Measurements from ENCODE around the gene FREM2.

Gene FREM2, protein sequence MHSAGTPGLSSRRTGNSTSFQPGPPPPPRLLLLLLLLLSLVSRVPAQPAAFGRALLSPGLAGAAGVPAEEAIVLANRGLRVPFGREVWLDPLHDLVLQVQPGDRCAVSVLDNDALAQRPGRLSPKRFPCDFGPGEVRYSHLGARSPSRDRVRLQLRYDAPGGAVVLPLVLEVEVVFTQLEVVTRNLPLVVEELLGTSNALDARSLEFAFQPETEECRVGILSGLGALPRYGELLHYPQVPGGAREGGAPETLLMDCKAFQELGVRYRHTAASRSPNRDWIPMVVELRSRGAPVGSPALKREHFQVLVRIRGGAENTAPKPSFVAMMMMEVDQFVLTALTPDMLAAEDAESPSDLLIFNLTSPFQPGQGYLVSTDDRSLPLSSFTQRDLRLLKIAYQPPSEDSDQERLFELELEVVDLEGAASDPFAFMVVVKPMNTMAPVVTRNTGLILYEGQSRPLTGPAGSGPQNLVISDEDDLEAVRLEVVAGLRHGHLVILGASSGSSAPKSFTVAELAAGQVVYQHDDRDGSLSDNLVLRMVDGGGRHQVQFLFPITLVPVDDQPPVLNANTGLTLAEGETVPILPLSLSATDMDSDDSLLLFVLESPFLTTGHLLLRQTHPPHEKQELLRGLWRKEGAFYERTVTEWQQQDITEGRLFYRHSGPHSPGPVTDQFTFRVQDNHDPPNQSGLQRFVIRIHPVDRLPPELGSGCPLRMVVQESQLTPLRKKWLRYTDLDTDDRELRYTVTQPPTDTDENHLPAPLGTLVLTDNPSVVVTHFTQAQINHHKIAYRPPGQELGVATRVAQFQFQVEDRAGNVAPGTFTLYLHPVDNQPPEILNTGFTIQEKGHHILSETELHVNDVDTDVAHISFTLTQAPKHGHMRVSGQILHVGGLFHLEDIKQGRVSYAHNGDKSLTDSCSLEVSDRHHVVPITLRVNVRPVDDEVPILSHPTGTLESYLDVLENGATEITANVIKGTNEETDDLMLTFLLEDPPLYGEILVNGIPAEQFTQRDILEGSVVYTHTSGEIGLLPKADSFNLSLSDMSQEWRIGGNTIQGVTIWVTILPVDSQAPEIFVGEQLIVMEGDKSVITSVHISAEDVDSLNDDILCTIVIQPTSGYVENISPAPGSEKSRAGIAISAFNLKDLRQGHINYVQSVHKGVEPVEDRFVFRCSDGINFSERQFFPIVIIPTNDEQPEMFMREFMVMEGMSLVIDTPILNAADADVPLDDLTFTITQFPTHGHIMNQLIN (N-terminal part only)

DNA sequence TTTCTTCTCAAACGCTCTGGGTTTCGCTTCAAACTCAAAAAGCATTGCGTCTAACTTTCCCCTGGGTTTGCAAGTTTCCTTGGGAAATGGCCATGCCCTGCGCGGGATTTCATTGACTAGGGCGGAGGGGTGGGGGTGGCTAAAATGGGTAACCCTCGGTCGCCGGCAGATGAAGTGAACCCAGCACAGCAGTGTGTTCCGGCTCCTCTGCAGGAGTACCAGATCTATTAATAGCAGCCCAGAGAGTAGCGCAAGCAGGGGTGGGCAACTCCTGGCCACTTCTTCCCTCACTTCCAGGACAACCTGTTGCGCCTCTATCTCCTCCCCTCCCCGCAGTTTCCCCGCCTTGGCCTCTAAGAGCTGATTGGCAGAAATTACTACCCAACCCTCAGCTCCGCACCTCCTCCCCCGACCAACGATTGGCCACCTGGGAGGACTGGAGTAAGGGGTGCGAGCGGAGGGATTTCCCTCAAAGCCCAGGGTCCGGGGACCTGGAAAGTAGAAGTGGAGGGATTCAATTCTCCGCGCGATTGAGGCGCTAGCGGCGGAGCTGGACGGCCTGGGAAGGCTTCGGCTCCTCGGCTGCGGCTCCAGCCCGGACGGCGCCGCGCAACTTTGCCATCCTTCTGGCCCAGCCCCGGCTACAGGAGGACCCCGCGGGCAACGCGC, at the start of gene FREM2:
Gene FREM2, plus strand, starts transcription at position 501 of the 669 bp plus-strand sequence. CDS start 268 bp downstream, outside the sequence.
- no peak for TF ChIP-seq CTCF (IDR thresholded peaks at IDR 0.05; ENCODE audit: low read depth, low read length, missing control alignments)
- no peak for DNase-seq (ENCODE audit: low read depth)
- no peak within 1 kb of the TSS for H3K4me3 ChIP-seq (ENCODE audit: low read depth, low read length)

DNA sequence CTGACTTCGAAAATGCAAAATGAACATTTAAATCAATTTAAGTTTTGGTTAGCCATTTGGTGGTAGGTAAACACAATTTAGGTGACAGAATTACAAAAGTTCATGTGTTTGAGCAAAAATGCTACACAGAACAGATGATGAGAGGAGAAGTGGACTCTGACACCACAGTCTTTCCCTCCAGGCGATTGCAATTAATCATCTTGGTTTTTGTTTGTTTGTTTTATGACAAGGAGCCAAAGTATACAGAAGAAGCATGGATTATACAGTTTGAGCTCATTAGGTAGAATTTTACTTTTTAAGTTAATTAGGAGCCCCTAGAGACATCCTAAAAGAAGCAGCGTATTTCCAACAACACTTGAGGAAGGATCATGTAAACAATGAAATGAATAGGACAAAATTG, 49.3 kb upstream of the FREM2 start:
- H3K4me3 ChIP-seq (ENCODE audit: low read depth, low read length), result no peak overlapping the region
- TF ChIP-seq CTCF (IDR thresholded peaks at IDR 0.05; ENCODE audit: low read depth, low read length, missing control alignments), result no peak
- no peak for DNase-seq (ENCODE audit: low read depth)

GRCh38 chr13:38641164-38641948, 45.5 kb upstream of the FREM2 start:
- H3K4me3 ChIP-seq (ENCODE audit: low read depth, low read length), result no peak overlapping the region
- no peak for DNase-seq (ENCODE audit: low read depth)
- TF ChIP-seq CTCF (IDR thresholded peaks at IDR 0.05; ENCODE audit: low read depth, low read length, missing control alignments), result no peak

DNA sequence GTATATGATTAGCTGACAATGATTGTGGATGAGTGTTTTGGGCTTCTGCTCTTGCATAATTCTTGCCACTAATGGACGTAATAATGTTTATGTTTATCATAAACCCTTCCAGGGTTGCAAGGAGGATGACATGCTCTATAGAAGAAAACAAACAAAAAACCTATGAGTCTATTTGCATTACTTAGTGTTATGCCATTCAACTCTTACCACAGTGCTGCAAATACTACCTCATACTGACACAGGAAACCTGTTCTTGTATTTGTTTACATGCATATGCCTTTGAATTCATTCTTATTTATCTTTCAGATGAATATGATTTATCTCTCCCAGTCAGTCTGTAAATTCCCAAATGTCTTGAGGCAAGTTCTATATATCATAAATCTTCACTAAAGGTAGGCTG, 39.6 kb upstream of the FREM2 start:
- no peak for TF ChIP-seq CTCF (IDR thresholded peaks at IDR 0.05; ENCODE audit: low read depth, low read length, missing control alignments)
- no peak overlapping the region for H3K4me3 ChIP-seq (ENCODE audit: low read depth, low read length)
- no peak for DNase-seq (ENCODE audit: low read depth)

DNA sequence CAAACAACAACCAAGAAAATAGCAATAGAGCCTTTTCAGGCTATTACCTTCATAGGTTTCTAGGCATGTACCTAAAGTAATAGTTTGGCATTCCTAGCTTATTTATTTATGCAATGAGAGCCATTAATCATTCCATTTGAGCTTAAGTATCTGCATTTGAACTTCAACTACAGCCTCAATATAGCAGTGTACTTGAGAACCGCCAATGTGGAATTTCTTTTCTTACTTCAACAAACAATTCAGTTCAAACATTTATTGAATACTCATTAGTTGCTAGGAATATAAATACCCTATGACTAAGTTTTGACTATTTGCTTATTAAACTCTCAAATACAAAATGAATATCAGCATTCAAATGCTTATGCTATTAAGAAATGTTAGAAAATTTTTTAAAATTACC, 38.0 kb upstream of the FREM2 start:
- no peak for DNase-seq (ENCODE audit: low read depth)
- H3K4me3 ChIP-seq (ENCODE audit: low read depth, low read length), result no peak overlapping the region
- no peak for TF ChIP-seq CTCF (IDR thresholded peaks at IDR 0.05; ENCODE audit: low read depth, low read length, missing control alignments)
